ENCODE measurements around the gene TCP11.

- TF ChIP-seq, protein P1, sequence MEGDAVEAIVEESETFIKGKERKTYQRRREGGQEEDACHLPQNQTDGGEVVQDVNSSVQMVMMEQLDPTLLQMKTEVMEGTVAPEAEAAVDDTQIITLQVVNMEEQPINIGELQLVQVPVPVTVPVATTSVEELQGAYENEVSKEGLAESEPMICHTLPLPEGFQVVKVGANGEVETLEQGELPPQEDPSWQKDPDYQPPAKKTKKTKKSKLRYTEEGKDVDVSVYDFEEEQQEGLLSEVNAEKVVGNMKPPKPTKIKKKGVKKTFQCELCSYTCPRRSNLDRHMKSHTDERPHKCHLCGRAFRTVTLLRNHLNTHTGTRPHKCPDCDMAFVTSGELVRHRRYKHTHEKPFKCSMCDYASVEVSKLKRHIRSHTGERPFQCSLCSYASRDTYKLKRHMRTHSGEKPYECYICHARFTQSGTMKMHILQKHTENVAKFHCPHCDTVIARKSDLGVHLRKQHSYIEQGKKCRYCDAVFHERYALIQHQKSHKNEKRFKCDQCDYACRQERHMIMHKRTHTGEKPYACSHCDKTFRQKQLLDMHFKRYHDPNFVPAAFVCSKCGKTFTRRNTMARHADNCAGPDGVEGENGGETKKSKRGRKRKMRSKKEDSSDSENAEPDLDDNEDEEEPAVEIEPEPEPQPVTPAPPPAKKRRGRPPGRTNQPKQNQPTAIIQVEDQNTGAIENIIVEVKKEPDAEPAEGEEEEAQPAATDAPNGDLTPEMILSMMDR (IDR thresholded peaks at IDR 0.05), result no peak
- TF ChIP-seq POLR2A (IDR thresholded peaks at IDR 0.05), result no peak
Observed at GRCh38 chr6:35160642-35161041, 19.5 kb upstream of the TCP11 start.

Data from Peyer's patch (tissue), 4 donors.